ES-I3 (cell line): ENCODE measurements around the gene CATSPER4.

Experiments used
- H3K36me3 ChIP-seq: 2 replicates; pipeline ENCODE4 v1.6.1; 2013; ENCODE audit warnings: mild to moderate bottlenecking, low read length, control low read depth, moderate library complexity; ENCODE audit not compliant: insufficient read depth
- H3K4me1 ChIP-seq: 2 replicates; pipeline ENCODE4 v1.6.1; 2013; ENCODE audit warnings: mild to moderate bottlenecking, control low read depth, low read length; ENCODE audit not compliant: insufficient read depth
- H3K9ac ChIP-seq: 2 replicates; pipeline ENCODE4 v1.6.1; 2013; ENCODE audit warnings: low read depth, mild to moderate bottlenecking, low read length, moderate library complexity
- H3K9me3 ChIP-seq: 2 replicates; pipeline ENCODE4 v1.6.1; 2013; ENCODE audit warnings: mild to moderate bottlenecking, low read length, moderate library complexity; ENCODE audit not compliant: control insufficient read depth, insufficient read depth

The CATSPER4 gene

DNA sequence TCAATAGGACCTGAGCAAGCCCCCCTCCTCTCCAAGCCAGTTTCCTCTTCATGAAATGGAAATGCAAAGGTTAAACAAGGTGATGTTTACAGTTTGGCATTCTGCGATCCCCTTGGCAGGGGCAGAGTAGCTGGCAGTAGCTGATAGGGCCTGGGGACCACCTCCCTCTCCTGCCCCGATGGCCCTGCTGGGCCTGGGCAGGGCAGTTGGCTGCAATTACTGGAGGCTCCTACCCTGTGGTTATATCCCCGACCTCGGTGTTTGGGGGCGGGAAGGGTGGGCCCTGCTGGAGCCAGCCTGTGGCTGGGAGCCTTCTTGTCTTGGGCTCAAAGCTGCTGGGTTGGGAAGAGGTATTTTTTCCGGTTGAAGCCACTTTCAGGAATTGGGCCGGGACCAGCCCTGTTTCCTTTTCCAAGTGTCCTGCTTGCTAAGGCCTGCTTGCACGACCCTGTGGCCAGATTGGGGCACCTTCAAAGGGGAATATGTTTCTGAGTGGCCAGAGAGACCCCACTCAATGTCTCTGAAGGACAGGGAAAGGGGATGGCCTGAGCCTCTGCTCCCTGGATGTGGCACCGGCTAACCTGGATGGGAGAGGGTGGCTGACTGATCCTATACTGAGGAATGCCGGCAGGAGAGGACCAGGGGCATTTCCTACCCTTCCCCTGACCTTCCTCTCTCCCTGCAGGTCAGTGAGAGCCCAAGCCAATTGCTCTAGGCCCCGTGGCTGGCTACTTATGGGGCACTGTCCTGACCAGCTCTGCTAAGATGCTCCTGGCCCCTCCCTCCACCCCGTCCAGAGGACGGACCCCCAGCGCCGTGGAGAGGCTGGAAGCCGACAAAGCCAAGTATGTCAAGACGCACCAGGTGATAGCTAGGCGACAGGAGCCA lies 29.6 kb upstream of the CATSPER4 start:
- H3K9ac ChIP-seq, result peak overlapping the region; percentile 49; the same call in 1 of the 2 replicates
- peaks cover 28% of the 10 kb centered on the region for H3K4me1 ChIP-seq
- H3K36me3 ChIP-seq, result no peaks in the 10 kb centered on the region
- no peaks in the 10 kb centered on the region for H3K9me3 ChIP-seq

DNA sequence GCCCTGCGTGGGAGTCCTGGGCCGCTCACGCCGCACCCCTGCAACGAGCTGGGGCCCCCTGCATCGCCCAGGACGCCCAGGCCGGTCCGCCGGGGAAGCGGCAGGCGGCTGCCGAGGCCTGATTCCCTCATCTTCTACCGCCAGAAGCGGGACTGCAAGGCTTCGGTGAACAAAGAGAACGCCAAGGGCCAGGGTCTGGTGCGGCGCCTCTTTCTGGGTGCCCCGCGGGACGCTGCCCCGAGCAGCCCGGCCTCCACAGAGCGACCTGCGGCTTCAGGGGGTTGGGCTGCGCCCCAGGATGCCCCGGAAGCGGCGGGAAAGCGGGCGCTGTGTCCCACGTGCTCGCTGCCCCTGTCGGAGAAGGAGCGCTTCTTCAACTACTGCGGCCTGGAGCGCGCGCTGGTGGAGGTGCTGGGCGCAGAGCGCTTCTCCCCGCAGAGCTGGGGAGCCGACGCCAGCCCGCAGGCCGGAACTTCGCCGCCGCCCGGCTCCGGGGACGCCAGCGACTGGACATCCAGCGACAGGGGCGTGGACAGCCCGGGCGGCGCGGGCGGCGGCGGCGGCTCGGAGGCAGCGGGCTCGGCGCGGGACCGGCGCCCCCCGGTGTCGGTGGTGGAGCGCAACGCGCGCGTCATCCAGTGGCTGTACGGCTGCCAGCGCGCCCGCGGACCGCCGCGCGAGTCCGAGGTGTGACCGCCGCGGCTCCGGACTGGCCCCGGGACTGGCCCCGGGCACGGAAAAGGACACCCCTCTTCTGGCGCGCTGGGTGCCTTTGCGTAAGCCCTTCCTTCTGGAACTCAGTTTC lies 28.8 kb upstream of the CATSPER4 start:
- H3K4me1 ChIP-seq, result peaks cover 31% of the 10 kb centered on the region
- H3K36me3 ChIP-seq, result no peaks in the 10 kb centered on the region
- H3K9me3 ChIP-seq, result no peaks in the 10 kb centered on the region
- peak overlapping the region; percentile 49 for H3K9ac ChIP-seq

DNA sequence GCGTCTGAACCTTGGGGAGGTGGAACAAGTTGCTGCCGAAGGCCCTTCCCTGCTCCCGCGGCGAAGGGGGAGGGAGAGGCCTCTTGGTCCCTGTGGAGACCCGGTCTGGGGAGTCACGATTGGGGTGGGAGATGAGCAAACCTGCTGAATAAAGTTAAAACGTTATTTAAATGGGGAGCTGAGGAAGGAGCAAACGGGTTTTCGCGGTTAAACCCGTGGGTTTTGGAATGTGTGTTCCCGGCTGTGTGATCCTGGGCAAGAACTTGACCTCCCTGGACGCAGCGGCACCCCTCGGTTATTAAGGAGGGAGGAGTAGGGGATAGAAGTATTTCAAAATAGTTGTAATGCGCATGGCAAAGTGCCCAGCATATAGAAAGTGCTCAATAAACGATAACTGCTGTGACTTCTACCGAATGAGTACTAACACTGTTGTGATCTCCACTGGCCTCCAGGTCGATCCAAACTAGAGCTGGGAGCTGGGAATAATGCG lies 28.1 kb upstream of the CATSPER4 start:
- H3K9me3 ChIP-seq, result no peaks in the 10 kb centered on the region
- peak overlapping the region; percentile 49 for H3K9ac ChIP-seq
- H3K36me3 ChIP-seq, result no peaks in the 10 kb centered on the region
- peaks cover 31% of the 10 kb centered on the region for H3K4me1 ChIP-seq

DNA sequence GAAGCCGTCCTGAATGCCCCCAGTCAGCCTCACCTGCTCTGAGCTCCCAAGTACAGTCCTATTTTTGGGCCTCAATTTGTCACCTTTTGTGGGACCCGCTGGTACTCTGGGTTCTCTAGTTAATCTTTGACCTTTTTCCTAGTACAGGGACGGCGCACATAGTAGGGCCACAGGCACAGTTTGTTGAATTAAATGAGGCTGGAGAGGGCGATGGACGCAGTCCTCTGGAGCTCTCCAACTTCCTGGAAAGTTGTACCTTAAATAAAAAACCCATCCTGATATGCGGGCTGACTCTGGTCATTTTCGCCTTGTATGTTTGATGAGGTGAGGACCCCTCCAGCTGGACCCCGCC lies 26.7 kb upstream of the CATSPER4 start:
- Histone ChIP-seq H3K9ac (peak overlapping the region; percentile 46; the same call in 1 of the 2 replicates), H3K9me3 (no peaks in the 10 kb centered on the region), H3K36me3 (no peaks in the 10 kb centered on the region), H3K4me1 (peaks cover 27% of the 10 kb centered on the region)

DNA sequence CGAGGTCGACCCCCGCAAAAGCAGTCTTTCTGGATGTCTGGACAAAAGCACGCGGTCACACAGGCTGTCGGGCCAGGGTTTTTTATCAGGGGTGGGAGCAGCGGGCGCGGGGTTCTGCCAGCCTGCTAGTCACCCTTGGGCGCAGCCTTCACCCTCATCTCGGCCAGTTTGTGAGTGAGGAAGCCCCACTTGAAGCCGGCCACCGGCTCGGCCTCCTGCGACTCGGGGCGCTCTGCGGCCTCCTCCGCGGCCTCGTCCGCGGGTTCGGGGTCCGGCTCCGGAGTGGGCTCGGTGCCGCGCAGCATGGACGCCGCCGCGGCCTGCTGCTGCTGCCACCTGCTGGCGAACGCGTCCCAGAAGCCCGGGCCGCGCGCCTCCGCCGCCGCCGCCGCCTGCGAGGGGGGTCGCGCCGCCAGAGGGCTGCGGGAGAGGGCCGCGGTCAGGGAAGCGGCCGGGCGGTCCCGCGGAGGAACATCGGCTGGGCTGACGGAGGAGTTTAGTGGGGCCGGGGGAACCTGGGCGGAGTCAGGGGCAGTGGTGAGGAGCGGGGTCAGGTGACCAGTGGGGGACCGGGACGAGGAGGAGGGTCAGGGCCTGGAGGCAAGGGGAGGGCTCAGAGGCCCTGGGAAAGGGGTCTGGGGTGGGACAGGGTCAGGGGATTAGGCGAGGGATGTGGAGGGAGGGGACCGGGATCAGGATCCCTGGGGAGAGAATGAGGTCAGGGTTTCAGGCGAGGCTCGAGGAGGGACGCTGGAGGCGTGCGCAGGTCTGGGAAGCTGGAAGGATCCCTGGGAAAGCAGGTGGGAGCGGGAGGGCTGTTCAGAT lies 26.2 kb upstream of the CATSPER4 start:
- H3K4me1 ChIP-seq, result peaks cover 22% of the 10 kb centered on the region
- H3K36me3 ChIP-seq, result no peaks in the 10 kb centered on the region
- no peaks in the 10 kb centered on the region for H3K9me3 ChIP-seq
- peak overlapping the region; percentile 46 for H3K9ac ChIP-seq

DNA sequence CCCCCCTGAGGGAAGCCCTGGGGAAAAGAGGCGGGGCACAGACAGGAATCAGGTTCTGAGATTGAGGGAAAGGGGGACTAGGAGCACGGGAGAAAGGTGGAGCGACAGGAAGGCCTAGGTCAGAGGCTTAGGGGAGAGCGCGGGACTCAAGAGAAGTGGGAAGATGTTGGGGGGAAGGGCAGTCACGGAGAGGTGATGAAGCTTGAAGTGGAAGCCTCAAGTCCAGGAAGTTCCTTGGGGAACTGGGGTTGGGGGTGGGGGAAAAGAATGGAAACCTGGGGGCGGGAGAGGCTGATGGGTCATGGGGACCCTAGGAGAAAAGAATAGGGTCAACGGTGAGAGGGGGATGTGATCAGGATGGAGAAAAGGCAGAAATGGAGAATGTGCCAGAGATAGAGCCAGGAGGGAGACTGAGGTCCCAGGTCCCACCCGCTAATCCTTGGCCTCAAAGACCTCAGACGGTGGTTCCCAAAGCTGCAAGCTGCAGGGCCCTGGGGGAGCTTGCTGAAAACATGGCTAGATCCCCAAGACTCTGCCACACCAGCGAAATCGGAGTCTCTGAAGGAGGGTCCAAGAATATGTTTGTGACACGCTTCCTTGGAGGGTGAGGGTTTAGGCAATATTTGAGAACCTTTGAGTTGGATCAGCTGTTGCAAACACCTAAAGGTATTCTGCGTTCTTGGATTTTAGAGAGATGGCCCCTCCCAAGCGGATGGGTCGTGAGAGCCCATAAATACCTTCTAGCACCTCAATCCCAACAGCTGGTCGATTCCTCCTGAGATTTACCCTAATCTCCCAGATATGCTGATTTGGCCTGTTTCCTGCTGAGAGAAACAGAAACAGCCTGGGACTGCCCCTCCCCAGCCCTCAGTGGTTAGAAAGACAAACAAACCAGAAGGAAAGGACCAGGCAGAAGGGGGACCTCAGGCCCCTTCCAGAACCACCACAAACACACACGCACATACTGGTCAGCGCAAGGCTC lies 25.2 kb upstream of the CATSPER4 start:
- H3K4me1 ChIP-seq, result peaks cover 19% of the 10 kb centered on the region
- peak overlapping the region; percentile 46 for H3K9ac ChIP-seq
- no peaks in the 10 kb centered on the region for H3K9me3 ChIP-seq
- H3K36me3 ChIP-seq, result no peaks in the 10 kb centered on the region

DNA sequence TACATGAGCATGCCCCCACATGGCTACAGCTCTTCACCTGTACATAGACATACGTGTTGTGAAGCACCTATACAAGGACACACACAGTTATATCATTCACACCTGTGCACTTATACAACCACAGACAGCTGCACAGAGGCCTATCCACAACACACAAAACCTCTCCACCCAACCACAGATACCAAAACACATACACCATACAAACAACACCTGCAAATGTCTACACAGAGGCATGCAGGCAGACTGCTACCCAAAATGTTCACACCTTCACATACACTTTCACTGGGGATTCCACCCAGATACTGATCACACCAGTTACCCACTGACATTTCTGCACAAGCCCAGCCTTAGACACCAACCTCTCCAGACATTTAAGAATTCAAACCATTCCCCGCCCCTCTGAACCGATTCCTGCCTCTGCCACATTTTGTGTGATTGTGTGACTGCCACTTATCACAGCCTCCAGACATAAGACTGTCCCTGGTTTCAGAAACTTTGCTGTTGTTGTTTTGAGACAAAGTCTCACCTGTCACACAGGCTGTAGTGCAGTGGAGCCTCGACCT lies 23.6 kb upstream of the CATSPER4 start:
- Histone ChIP-seq H3K4me1 (peaks cover 11% of the 10 kb centered on the region), H3K36me3 (no peaks in the 10 kb centered on the region), H3K9me3 (no peaks in the 10 kb centered on the region), H3K9ac (no peak overlapping the region)

DNA sequence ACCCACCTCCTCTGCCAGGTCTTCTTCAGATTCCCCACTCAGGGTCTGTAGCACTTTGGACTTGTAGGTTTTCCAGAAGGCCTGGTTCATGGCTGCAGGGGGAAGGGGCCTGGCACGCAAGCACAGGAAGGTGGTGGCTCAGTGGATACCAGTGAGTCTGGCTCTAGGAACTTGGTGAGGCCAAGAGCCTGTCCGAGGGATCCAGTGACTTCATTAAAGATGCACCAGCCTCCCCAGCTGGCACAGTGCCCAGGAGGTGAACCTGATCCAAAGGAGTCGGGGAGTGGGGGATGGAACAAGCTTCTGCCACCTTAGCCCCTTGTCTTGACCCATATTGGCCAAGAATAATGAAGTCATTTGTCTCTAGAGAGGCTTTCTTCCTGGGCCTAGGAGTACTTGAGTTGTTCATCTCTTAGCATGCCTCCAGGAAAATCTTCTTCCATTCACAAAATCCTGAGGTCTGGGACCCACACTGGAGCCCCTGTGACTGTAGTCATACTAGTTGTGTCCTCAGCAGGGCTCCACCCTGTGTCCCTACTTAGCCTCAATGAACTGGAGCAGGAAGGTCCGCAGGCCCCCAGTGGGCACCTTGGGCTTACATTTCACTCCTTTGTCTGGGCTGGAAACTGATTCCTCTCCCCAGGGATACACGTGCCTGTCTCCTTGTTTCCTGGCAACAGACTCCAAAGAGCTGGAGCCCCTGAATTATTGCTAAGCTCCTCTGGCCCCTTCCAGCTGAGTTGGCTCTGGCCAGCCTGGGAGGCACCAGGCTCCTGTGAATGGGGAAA lies 21.8 kb upstream of the CATSPER4 start, which contains the start of gene C1orf232:
Gene C1orf232 (minus strand): TSS at position 554 of the 788 bp plus-strand sequence. CDS start 464 bp downstream, at position 90.
- H3K4me1 ChIP-seq, result peaks cover 11% of the 10 kb centered on the region
- H3K9ac ChIP-seq, result peak within 1 kb of the TSS; percentile 98
- H3K9me3 ChIP-seq, result no peaks in the 10 kb centered on the region
- H3K36me3 ChIP-seq, result no peaks in the 10 kb centered on the region

DNA sequence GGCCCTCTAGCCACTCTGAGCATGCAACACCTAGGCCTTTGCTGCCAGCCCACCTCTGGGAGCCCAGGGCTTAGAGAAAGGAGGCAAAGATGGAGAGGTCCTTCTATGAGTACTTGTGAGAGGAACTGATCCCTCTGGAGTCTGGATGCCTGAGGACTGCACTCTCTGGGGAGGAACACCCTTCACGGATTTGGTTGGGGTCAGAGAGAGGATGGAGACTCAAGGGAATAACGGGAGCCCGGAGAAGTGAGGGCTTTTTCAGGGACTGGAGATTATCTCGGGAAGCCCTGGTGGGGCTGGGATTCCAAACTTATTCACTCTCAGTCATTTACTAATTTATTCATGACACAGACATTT lies 21.2 kb upstream of the CATSPER4 start:
- Histone ChIP-seq H3K9ac (no peak overlapping the region; the same call in 1 of the 2 replicates), H3K4me1 (peaks cover 11% of the 10 kb centered on the region), H3K9me3 (no peaks in the 10 kb centered on the region), H3K36me3 (no peaks in the 10 kb centered on the region)

DNA sequence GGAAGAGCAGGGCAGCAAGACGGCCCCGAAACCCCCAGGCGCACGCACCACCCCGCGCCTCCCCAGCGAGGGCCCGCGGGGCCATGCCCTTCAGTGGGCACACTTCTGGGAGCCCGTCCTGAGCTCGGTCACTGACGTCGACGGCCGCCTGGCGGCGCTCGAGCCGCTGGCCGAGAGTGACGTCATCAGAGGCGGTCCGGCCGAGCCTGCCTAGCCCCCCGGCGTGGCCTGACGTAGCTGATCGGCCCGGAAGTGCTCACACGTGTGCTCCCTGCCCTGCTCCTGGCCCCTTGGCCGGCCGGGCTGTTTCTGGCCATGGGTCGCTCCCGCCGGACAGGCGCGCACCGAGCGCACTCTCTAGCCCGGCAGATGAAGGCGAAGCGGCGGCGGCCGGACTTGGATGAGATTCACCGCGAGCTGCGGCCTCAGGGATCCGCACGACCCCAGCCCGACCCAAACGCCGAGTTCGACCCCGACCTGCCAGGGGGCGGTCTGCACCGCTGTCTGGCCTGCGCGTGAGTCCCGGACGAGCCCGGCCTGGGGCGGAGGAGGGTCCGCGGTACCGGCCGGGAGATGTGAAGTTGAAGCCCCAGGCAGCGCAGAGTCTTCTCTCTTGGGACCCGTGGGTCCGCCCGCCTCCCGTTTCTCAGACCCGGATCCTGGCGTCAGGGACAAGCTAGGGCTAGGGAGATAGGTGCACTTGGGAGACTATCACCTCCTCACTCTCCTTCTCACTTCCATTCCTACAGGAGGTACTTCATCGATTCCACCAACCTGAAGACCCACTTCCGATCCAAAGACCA lies 20.5 kb upstream of the CATSPER4 start, which contains the start of gene ZNF593:
Gene ZNF593 (plus strand): TSS at position 240 of the 803 bp plus-strand sequence. CDS start 76 bp downstream, at position 316.
- H3K4me1 ChIP-seq, result peaks cover 11% of the 10 kb centered on the region
- H3K9me3 ChIP-seq, result no peaks in the 10 kb centered on the region
- H3K36me3 ChIP-seq, result no peaks in the 10 kb centered on the region
- H3K9ac ChIP-seq, result peak within 1 kb of the TSS; percentile 98

DNA sequence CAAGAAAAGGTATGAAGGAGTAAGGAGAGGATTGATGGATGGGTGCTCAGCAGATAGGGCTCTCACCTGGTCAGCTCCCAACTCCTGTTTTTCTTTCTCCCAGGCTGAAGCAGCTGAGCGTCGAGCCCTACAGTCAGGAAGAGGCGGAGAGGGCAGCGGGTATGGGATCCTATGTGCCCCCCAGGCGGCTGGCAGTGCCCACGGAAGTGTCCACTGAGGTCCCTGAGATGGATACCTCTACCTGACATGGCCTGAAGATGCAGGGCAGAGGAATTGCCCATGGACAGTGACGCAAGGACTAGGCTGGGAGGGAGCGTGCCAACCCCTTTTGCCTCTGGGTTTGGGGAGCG lies 20.0 kb upstream of the CATSPER4 start:
- Histone ChIP-seq H3K4me1 (peaks cover 7% of the 10 kb centered on the region), H3K9ac (peak overlapping the region; percentile 98), H3K9me3 (no peaks in the 10 kb centered on the region), H3K36me3 (no peaks in the 10 kb centered on the region)
